ENCODE measurements around the gene FGF2.
"Not testable (repeated sequence)": the region's sequence is repeated elsewhere in the genome, so short reads cannot be mapped to it uniquely, and the experiment has no call there.

GRCh38 chr4:122812823-122813222, 13.8 kb upstream of the FGF2 start:
- TF ChIP-seq, protein P1, sequence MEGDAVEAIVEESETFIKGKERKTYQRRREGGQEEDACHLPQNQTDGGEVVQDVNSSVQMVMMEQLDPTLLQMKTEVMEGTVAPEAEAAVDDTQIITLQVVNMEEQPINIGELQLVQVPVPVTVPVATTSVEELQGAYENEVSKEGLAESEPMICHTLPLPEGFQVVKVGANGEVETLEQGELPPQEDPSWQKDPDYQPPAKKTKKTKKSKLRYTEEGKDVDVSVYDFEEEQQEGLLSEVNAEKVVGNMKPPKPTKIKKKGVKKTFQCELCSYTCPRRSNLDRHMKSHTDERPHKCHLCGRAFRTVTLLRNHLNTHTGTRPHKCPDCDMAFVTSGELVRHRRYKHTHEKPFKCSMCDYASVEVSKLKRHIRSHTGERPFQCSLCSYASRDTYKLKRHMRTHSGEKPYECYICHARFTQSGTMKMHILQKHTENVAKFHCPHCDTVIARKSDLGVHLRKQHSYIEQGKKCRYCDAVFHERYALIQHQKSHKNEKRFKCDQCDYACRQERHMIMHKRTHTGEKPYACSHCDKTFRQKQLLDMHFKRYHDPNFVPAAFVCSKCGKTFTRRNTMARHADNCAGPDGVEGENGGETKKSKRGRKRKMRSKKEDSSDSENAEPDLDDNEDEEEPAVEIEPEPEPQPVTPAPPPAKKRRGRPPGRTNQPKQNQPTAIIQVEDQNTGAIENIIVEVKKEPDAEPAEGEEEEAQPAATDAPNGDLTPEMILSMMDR (IDR thresholded peaks at IDR 0.05) = not testable (repeated sequence)
- not testable (repeated sequence) for TF ChIP-seq ZFX (IDR thresholded peaks at IDR 0.05; ENCODE audit: borderline replicate concordance)
